Amniotic stem cell (primary cell): ENCODE data around the gene OPN3.
"Not testable (repeated sequence)": the region's sequence is repeated elsewhere in the genome, so short reads cannot be mapped to it uniquely, and the experiment has no call there.

Experiments used
- DNase-seq: peaks from one replicate; lab custom pipeline; 2025; lab: John Stamatoyannopoulos, UW

The OPN3 gene, protein sequence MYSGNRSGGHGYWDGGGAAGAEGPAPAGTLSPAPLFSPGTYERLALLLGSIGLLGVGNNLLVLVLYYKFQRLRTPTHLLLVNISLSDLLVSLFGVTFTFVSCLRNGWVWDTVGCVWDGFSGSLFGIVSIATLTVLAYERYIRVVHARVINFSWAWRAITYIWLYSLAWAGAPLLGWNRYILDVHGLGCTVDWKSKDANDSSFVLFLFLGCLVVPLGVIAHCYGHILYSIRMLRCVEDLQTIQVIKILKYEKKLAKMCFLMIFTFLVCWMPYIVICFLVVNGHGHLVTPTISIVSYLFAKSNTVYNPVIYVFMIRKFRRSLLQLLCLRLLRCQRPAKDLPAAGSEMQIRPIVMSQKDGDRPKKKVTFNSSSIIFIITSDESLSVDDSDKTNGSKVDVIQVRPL

DNA sequence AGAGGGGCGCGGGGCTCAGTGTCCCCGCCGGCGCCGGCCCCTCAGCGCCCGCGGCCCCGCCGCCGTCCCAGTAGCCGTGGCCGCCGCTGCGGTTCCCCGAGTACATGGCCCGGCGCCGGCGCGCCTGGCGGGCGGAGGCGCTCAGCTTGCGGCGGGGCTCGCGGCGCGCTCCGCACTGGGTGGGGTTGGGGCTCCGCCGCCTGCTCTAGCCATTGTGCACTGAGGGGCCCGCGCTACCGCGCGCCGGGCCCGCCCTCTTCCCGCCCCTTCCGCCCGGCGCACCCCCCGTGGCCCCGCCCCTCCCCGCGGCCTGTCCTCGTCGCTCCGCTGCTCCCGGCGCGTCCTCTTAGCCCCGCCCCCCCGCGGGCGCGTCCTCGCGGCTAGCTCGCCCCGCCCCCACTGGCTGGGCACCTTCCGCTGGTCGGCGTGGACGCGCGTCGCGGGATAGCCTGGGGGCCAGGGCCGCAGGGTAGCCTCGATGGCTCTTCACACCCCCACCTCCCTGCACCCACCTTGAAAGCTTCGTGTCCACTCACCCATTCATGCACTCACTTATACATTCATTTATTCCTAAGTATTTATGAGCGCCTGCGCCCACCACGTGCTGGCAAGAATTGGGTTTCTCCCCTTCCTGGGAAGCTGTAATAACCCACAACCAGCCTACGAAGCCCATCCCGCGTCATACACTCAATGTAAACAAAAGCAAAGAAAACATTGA, at the start of gene OPN3, which contains the start of gene CHML:
Gene OPN3, minus strand, starts transcription at position 221 of the 718 bp plus-strand sequence. Its CDS starts 115 bp downstream, at position 106.
Gene CHML, minus strand, starts transcription at position 221 of the 718 bp plus-strand sequence. CDS start 4,603 bp downstream, outside the sequence.
- peak; percentile 61 for DNase-seq

GRCh38 chr1:241688940-241689368, 48.8 kb upstream of the OPN3 start:
- DNase-seq = no peak

DNA sequence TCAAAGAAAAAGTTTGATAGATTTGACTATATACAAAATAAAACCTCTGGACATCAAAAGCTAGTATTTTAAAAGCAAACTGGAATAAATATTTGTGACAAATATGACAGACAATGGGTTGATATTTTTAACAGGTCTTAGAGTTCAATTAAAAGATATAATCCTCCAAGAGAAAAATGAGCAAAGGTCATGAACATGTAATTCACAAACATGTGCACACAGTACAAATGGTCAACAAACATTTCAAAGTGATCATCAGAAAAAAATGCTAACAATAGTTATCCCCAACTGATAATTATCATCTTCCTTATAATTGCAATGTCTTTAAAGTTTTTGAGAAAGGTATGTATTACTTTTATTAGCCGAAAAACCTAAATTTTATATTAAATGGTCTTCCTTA, 43.9 kb upstream of the OPN3 start:
- no peak for DNase-seq

DNA sequence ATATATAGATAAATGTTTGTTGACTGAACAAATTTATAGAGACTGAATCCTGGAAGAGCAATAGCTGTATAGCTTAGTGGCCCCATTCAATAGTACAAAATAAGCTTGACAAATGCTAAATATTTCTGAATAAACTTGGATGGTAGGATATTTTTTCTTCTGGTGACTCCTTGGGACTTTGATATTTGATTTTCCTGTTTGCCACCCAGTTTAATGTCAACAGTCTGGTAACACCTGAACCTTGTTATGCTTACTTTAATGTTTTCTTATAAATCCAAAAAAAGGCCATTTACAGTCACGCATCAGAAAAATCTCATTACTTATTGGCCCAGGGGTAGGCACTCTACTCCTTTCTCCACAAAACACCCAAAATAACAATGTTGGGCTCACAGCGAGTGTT, 42.8 kb upstream of the OPN3 start:
- no peak for DNase-seq

- not testable (repeated sequence) for DNase-seq
These were observed 41.8 kb upstream of the OPN3 start for GRCh38 chr1:241681861-241682448.

- no peak for DNase-seq
These were observed 39.8 kb upstream of the OPN3 start for GRCh38 chr1:241679961-241680360.

- DNase-seq = no peak
These were observed 39.2 kb upstream of the OPN3 start for GRCh38 chr1:241679404-241679803.

DNA sequence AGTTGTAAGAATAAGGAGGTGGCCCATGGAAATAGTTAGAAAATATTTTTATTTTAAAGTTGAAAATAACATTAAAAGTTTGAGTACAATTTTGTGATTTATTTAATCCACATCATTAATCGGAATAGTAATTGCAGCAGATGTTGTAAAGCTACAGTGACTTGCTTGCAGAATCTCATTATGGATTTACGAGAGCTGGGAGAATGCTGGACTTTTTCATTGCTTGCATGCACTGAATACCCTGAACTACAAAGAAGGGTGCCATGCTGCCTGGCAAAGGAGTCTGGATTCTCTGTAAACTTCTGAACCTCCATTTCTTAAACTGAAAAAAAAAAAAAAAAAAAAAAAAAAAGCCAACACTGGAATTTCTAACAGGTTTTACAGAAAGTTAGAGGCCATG, 38.4 kb upstream of the OPN3 start:
- DNase-seq = no peak

GRCh38 chr1:241677201-241677600, 37.0 kb upstream of the OPN3 start:
- DNase-seq = no peak

DNA sequence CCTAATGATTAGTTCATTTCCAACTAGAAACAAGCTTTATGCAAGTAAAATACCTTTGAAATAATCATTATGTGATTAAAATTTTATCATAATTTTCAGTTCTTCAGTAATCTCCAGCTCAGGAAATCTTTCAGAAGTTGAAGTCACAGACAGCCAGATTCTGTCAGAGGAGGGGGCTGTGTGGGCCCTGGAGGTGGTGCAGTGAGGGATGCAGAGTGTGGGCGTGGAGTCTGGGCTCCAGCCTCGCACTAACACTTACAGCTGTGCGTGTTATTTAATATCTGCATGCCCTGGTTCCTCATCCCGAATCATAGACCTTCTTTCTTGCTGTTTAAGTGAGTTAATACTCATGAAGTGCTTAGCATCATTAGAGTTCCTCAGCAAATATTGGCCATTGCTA, 35.8 kb upstream of the OPN3 start:
- DNase-seq = no peak

DNA sequence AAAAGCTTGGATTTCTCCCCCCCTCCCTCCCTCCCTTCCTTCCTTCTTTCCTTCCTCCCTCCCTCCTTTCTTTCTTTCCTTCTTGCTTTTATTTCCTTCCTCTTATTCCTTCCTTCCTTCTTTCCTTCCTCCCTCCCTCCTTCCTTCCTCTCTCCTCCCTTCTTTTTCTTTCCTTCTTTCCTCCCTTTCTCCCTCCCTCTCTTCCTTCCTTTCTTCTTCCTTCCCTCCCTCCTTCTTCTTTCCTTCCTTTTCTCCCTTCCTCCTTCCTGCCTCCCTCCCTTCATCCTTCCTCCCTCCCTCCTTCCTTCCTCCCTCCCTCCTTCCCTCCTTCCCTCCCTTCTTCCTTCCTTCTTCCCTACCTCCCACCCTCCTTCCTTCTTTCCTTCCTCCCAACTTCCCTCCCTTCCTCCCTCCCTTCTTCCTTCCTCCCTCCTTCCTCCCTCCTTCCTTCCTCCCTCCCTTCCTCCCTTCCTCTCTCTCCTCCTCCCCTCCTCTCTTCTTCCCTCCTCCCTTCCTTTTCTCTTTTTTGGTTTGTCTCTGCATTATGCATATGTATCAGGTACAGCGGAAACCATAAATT, 34.7 kb upstream of the OPN3 start:
- DNase-seq = no peak

DNA sequence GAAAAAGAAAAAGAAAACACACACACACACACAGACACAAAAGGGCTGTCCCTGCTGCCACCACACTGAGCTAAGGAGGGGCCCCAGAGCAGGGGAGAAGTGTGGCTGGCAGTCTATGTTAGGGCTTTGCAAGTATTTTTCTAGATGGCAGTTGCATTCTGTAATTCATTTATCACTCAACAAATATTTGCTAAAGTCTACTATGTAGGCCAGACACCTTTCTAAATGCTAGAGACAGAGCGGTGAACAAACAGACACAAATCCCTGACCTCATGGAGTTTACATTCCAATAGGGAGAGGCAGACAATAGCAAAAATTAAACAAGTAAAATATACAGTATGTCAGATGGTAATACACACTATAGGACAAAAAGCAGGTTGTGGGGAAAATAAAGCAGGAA, 32.1 kb upstream of the OPN3 start:
- no peak for DNase-seq

- DNase-seq = no peak
These were observed 26.2 kb upstream of the OPN3 start for GRCh38 chr1:241666419-241666818.

DNA sequence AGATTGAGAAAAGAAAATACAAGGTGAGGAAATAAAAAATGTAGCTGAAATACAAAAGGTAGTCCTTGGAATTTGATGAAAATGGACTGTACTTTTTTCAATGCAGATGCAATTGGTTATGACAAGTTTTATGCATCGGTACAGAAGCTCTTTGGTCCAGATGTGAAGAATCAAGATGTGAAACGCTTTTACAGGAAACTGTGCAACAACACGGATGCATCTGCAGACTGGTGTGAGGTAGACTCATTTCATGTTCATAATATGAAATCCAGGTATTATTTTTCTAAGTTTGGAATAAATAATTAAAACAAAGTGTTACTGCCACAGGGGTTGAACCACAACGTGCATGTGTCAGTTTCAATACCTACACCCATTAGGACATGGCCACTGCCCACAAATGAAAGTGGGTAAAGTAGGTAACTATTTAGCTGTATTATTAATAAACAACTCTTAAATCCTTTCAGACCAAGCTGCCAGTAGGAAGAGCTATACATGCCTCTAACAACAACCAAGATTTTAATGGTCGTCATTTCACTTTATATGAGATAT, 20.3 kb upstream of the OPN3 start:
- DNase-seq = no peak

DNA sequence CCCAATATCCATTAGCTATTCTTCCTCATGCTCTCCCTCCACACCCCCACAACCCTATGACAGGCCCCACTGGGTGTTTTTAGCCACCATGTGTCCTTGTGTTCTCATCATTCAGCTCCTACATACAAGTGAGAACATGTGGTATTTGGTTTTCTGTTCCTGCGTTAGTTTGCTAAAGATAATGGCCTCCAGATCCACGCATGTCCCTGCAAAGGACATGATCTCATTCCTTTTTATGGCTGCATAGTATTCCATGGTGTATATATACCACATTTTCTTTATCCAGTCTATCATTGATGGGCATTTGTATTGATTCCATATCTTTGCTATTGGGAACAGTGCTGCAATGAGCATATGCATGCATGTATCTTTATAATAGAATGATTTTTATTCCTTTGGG, 18.8 kb upstream of the OPN3 start:
- not testable (repeated sequence) for DNase-seq

DNA sequence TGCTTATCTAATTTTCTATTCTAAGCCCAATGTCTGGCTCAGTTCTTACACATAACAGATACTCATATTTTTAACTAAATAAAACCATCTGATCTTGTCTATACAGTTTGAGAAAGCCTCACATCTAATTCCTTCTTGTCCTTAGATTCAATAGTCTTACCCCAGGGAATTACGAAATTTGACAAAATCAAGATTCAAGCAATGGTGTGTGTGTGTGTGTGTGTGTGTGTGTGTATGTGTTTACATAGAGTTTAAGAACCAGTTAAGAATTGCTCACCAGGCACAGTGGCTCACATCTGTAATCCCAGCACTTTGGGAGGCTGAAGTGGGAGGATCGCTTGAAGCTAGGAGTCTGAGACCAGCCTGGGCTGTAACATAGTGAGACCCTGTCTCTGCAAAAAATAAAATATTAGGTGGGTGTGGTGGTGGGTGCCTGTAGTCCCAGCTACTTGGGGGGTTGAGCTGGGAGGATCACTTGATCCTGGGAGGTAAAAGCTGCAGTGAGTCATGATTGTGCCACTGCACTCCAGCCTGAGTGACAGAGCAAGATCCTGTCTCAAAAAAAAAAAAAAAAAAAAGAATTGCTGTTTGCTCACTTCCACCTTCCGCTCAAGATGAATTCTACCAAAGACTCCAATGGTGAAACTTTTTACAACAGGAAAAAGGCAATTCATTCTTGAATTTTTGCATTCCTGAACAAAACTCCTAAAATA, 18.1 kb upstream of the OPN3 start:
- no peak for DNase-seq

DNA sequence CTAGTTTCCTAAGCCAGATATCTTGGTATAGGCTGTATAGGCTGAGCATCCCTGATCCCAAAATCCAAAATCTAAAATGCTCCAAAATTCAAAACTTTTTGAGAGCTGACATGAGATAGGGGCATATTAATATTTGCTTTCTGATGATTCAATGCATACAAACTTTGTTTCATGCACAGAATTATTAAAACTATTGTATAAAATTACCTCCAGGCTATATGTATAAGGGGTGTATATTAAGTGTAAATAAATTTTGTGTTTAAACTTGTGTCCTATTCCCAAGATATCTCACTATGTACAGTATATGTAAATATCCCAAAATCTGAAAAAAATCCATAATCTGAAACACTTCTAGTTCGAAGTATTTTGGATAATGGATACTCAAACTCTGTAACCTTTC, 14.5 kb upstream of the OPN3 start:
- no peak for DNase-seq

DNA sequence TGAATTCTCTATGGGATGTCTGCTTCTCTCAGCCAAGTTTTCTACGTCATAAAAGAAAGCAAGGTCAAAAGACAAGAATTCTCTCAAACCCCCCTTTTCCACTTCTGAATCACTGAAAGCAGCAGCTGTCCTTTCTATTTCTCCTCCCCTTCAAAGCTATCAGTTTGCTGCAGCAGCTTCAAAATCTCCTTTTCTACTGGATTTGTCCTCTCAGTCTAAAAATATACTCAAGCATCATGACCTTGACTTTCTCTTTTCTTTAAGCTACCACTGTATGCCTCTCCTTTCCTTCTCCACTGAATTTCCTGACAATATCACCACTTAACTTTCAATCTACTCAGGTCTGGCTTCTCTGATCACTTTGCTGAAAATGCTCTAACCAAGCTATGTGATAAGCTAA, 13.8 kb upstream of the OPN3 start:
- DNase-seq = no peak

GRCh38 chr1:241652012-241652411, 11.8 kb upstream of the OPN3 start, which contains the start of gene WDR64:
TSS of gene WDR64 (plus strand) at chr1:241652281. CDS start at chr1:241652485, 204 bp downstream.
- no peak for DNase-seq

- DNase-seq = no peak
These were observed 8.0 kb upstream of the OPN3 start for GRCh38 chr1:241648159-241648558.

DNA sequence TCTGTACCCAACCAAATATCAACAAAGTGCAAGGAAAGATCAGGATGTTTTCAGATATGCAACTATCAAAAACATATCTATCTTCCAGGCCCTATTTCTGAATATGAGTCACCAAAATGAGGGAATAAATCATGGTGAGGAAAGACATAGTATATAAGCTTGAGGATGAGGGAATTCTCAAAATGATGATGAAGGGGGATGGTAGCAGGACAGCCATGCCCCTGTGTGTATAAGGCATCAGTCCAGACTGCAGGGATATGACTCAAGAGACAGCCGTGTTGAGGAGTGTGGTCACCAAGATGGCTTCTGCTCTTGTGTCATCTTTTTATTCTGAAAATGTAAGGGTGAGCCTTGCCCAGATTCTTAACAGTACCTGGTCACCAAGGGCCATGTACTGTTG, 7.5 kb upstream of the OPN3 start:
- no peak for DNase-seq
